ENCODE results near the gene MCTP2. TPM values are rescaled to one million over a fixed set of nuclear protein-coding genes. Genes with fewer than 3 reads are reported as not detected.

MCTP2 gene
- total and polyA plus RNA-seq, 2 of the 8 experiments (the other 6 are each of a cell fraction or from before 2014, with no cell fraction given): 3.4 to 4.5 TPM

DNA sequence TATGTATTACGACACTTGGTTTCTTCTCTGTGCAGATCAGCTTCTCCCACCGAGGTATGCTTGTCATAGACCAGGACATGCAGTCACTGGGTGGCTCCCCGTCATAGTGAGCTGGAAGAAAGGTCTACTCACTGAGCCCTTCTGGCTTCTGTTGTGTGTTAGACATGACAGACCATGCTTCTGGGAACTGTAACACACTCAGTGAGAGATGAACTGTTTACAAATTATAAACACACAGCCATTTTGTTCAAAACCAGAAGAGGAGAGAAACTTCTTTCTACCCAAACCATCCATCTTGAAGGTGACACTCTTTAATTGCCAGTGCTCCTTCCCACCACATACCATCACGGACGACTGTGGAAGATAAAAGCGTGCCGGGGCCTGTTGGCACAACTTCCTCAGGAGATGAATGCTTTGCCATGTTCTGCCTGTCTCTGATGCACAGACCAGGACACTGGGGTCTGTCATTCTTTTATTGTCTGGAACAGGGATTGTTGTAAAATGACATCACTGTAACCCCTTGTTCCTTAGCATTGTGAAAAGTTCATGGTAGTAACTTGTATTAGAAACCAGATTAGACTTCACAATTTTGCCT is 214.3 kb downstream of the MCTP2 start:
- Histone ChIP-seq H3K4me2 (ENCODE audit: insufficient read depth in 1 of 2, low read depth in 2 of 2, low read length in 2 of 2) (no peak overlapping the region), H3K27ac (ENCODE audit: low read depth, low read length) (no peak overlapping the region), H3K4me1 (replicated peaks in 1 of 4; ENCODE audit: control insufficient read depth in 3 of 4, insufficient read depth in 4 of 4, low read length in 3 of 4) (peaks cover 0 to 3% (median 0%) of the 10 kb centered on the region in 4 experiments; a peak in 1 of 7 replicates), H3K36me3 (ENCODE audit: control insufficient read depth in 2 of 4, insufficient read depth in 4 of 4, low read length in 3 of 4) (no peaks in the 10 kb centered on the region), H3K23me2 (ENCODE audit: low read depth, low read length) (no peaks in the 10 kb centered on the region), H2BK20ac (ENCODE audit: low read length) (no peak overlapping the region), H3K14ac (ENCODE audit: insufficient read length) (no peak overlapping the region), H2BK5ac (ENCODE audit: low read depth, low read length) (no peak overlapping the region), H3K4ac (replicated peaks; ENCODE audit: insufficient read length, low read depth, low read length) (no peak overlapping the region), H4K8ac (ENCODE audit: extremely low read depth, insufficient read depth, low read length) (no peak overlapping the region), H3K18ac (ENCODE audit: extremely low read depth, low read length) (no peak overlapping the region), H3K4me3 (ENCODE audit: extremely low read depth in 1 of 4, insufficient read depth in 2 of 4, low read depth in 3 of 4, low read length in 4 of 4) (no peak overlapping the region), H3K56ac (replicated peaks; ENCODE audit: insufficient read length, low read depth, low read length) (no peak overlapping the region), H2BK120ac (replicated peaks; ENCODE audit: low read depth, low read length) (no peak overlapping the region), H3K79me1 (ENCODE audit: low read depth, low read length) (no peaks in the 10 kb centered on the region), H2BK12ac (ENCODE audit: low read depth, low read length) (no peak overlapping the region), H3K9ac (replicated peaks in 1 of 4; ENCODE audit: extremely low read depth in 1 of 4, low read depth in 3 of 4, low read length in 3 of 4) (no peak overlapping the region), H2BK15ac (ENCODE audit: low read length) (no peak overlapping the region), H3K79me2 (ENCODE audit: control insufficient read depth in 1 of 2, insufficient read depth in 2 of 2, low read length in 2 of 2) (no peaks in the 10 kb centered on the region), H3K9me3 (ENCODE audit: insufficient read depth in 2 of 2, low read depth in 1 of 2, low read length in 1 of 2) (no peaks in the 10 kb centered on the region), H4K5ac (ENCODE audit: insufficient read length, low read depth, low read length) (no peak overlapping the region), H4K91ac (replicated peaks; ENCODE audit: insufficient read length, low read length) (no peak overlapping the region), H2AFZ (ENCODE audit: low read length) (no peak overlapping the region), H2AK5ac (ENCODE audit: low read depth, low read length) (no peak overlapping the region), H3K23ac (ENCODE audit: insufficient read length) (no peak overlapping the region), H4K20me1 (replicated peaks in 1 of 2; ENCODE audit: control insufficient read depth in 1 of 2, insufficient read depth in 2 of 2, low read length in 2 of 2) (no peaks in the 10 kb centered on the region), H3K27me3 (replicated peaks in 1 of 4; ENCODE audit: control insufficient read depth in 3 of 4, extremely low read depth in 1 of 4, insufficient read depth in 3 of 4, low read length in 3 of 4) (no peaks in the 10 kb centered on the region)
- 95% methylated on average over 7 of the region's 7 CpGs; no CpG with 5 or more reads in 1 of the 2 experiments for WGBS, 2 experiments (ENCODE audit: extremely low coverage in 1 of 2, insufficient coverage in 1 of 2, insufficient read length in 1 of 2, insufficient replicate concordance in 2 of 2, low coverage in 1 of 2, low lambda C conversion rate in 2 of 2, missing lambda C conversion rate in 1 of 2)
- FAIRE-seq: no peak
- DNase-seq (ENCODE audit: low read depth in 1 of 2, low spot score in 2 of 2): no peak
- CTCF ChIA-PET (ENCODE audit: partially characterized antibody): no interaction called here
- POLR2A ChIA-PET (ENCODE audit: partially characterized antibody): no interaction called here
- TF ChIP-seq TAF7 (optimal IDR thresholded peaks at IDR 0.05; ENCODE audit: borderline replicate concordance, low read depth, low read length) (no peak), TEAD4 (IDR thresholded peaks at IDR 0.05; ENCODE audit: low read depth, low read length) (no peak), SP2 (IDR thresholded peaks at IDR 0.05; ENCODE audit: low read length) (no peak), KDM1A (IDR thresholded peaks at IDR 0.05; ENCODE audit: borderline replicate concordance, low read length) (no peak), CREB1 (IDR thresholded peaks at IDR 0.05) (no peak)
